ENCODE results near the gene HOXD8.

The HOXD8 gene

GRCh38 chr2:176130147-176130956 lies 847 bp downstream of the HOXD8 start (continued):
- TF ChIP-seq, protein P1, sequence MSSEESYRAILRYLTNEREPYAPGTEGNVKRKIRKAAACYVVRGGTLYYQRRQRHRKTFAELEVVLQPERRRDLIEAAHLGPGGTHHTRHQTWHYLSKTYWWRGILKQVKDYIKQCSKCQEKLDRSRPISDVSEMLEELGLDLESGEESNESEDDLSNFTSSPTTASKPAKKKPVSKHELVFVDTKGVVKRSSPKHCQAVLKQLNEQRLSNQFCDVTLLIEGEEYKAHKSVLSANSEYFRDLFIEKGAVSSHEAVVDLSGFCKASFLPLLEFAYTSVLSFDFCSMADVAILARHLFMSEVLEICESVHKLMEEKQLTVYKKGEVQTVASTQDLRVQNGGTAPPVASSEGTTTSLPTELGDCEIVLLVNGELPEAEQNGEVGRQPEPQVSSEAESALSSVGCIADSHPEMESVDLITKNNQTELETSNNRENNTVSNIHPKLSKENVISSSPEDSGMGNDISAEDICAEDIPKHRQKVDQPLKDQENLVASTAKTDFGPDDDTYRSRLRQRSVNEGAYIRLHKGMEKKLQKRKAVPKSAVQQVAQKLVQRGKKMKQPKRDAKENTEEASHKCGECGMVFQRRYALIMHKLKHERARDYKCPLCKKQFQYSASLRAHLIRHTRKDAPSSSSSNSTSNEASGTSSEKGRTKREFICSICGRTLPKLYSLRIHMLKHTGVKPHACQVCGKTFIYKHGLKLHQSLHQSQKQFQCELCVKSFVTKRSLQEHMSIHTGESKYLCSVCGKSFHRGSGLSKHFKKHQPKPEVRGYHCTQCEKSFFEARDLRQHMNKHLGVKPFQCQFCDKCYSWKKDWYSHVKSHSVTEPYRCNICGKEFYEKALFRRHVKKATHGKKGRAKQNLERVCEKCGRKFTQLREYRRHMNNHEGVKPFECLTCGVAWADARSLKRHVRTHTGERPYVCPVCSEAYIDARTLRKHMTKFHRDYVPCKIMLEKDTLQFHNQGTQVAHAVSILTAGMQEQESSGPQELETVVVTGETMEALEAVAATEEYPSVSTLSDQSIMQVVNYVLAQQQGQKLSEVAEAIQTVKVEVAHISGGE (tag by site-specific recombination; conservative IDR thresholded peaks at IDR 0.05; ENCODE audit: low read depth), result peak; percentile 28; the same call in 1 of the 2 replicates
- TF ChIP-seq ZNF610 (tag by site-specific recombination; IDR thresholded peaks at IDR 0.05; ENCODE audit: borderline replicate concordance) (0 out of 2 replicates have a peak, but pooled peaks have one; percentile 17), BCL11B (tag by site-specific recombination; IDR thresholded peaks at IDR 0.05; ENCODE audit: low read depth) (no peak), ZSCAN30 (tag by site-specific recombination; IDR thresholded peaks at IDR 0.05) (peak; percentile 64; the same call in 1 of the 2 replicates), ZNF76 (tag by site-specific recombination; IDR thresholded peaks at IDR 0.05; ENCODE audit: borderline replicate concordance, low read depth) (peak; percentile 36; the same call in 1 of the 2 replicates), SCRT2 (tag by site-specific recombination; IDR thresholded peaks at IDR 0.05) (no peak), YY1 (tag by site-specific recombination; IDR thresholded peaks at IDR 0.05) (0 out of 2 replicates have a peak, but pooled peaks have one; percentile 17), ZNF629 (tag by site-specific recombination; IDR thresholded peaks at IDR 0.05) (peak; percentile 37; the same call in 1 of the 2 replicates), ZBTB8A (tag by site-specific recombination; IDR thresholded peaks at IDR 0.05) (peak; percentile 80), ZNF239 (tag by site-specific recombination; IDR thresholded peaks at IDR 0.05) (no peak), OVOL3 (tag by site-specific recombination; IDR thresholded peaks at IDR 0.05) (peak; percentile 65; the same call in 1 of the 2 replicates), ZNF398 (tag by site-specific recombination; IDR thresholded peaks at IDR 0.05) (peak; percentile 96), ZNF280C (tag by site-specific recombination; IDR thresholded peaks at IDR 0.05) (no peak), ZNF404 (tag by site-specific recombination; IDR thresholded peaks at IDR 0.05) (no peak), ZNF518A (tag by site-specific recombination; conservative IDR thresholded peaks at IDR 0.05; ENCODE audit: low read depth) (no peak), ZNF843 (tag by site-specific recombination; IDR thresholded peaks at IDR 0.05) (peak; percentile 90), ZNF366 (tag by site-specific recombination; conservative IDR thresholded peaks at IDR 0.05) (peak; percentile 32; the same call in 1 of the 2 replicates), IKZF3 (tag by site-specific recombination; IDR thresholded peaks at IDR 0.05) (peak; percentile 77), FEZF1 (tag by site-specific recombination; IDR thresholded peaks at IDR 0.05) (peak; percentile 91), ZFHX2 (tag by site-specific recombination; conservative IDR thresholded peaks at IDR 0.05) (peak; percentile 96)
- TF ChIP-seq, protein P2, sequence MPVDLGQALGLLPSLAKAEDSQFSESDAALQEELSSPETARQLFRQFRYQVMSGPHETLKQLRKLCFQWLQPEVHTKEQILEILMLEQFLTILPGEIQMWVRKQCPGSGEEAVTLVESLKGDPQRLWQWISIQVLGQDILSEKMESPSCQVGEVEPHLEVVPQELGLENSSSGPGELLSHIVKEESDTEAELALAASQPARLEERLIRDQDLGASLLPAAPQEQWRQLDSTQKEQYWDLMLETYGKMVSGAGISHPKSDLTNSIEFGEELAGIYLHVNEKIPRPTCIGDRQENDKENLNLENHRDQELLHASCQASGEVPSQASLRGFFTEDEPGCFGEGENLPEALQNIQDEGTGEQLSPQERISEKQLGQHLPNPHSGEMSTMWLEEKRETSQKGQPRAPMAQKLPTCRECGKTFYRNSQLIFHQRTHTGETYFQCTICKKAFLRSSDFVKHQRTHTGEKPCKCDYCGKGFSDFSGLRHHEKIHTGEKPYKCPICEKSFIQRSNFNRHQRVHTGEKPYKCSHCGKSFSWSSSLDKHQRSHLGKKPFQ (tag by site-specific recombination; IDR thresholded peaks at IDR 0.05), result 0 out of 2 replicates have a peak, but pooled peaks have one; percentile 30
- TF ChIP-seq, protein P3, sequence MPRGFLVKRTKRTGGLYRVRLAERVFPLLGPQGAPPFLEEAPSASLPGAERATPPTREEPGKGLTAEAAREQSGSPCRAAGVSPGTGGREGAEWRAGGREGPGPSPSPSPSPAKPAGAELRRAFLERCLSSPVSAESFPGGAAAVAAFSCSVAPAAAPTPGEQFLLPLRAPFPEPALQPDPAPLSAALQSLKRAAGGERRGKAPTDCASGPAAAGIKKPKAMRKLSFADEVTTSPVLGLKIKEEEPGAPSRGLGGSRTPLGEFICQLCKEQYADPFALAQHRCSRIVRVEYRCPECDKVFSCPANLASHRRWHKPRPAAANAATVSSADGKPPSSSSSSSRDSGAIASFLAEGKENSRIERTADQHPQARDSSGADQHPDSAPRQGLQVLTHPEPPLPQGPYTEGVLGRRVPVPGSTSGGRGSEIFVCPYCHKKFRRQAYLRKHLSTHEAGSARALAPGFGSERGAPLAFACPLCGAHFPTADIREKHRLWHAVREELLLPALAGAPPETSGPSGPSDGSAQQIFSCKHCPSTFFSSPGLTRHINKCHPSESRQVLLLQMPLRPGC (tag by site-specific recombination; IDR thresholded peaks at IDR 0.05), result 0 out of 2 replicates have a peak, but pooled peaks have one; percentile 28
